ENCODE data around the gene EYS.

- TF ChIP-seq CTCF (IDR thresholded peaks at IDR 0.05) (no peak), POLR2A (IDR thresholded peaks at IDR 0.05) (no peak)
Observed at GRCh38 chr6:65071480-65071879, 635.5 kb downstream of the EYS start.

Measured in breast epithelium (tissue), 3 donors.